GM20000 (cell line): Measurements from ENCODE around the gene MUC5B.

Experiments
- DNase-seq: peaks from one replicate; pipeline ENCODE4 v3.0.0; 2012; ENCODE audit warnings: low spot score
- CTCF ChIP-seq: IDR thresholded peaks from 2 replicates; pipeline ENCODE4 v1.5.1; 2012; ENCODE audit warnings: mild to moderate bottlenecking, control low read depth; ENCODE audit errors: extremely low read depth, missing control alignments

MUC5B gene

DNA sequence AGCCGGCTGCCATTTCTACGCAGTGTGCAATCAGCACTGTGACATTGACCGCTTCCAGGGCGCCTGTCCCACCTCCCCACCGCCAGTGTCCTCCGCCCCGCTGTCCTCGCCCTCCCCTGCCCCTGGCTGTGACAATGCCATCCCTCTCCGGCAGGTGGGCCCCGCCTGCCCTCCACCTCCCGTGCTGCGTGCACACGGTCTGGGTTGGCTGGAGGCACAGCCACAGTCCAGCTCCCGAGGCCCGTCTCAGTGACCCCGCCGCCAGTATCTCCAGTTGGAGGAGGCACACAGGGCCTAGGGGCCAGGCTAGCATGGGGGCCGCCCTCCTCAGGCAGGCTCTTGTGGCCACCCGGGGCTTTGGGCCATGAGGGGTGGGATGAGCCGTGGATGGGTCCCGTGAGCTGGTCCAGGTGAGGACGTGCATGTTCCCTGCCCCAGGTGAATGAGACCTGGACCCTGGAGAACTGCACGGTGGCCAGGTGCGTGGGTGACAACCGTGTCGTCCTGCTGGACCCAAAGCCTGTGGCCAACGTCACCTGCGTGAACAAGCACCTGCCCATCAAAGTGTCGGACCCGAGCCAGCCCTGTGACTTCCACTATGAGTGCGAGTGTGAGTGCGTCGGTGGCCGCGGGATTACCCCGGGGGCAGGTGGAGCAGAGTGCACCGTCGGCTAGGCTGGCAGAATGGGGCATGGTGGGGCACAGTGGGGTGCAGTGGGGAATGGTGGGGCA lies 29.7 kb downstream of the MUC5B start:
- no peak for DNase-seq

DNA sequence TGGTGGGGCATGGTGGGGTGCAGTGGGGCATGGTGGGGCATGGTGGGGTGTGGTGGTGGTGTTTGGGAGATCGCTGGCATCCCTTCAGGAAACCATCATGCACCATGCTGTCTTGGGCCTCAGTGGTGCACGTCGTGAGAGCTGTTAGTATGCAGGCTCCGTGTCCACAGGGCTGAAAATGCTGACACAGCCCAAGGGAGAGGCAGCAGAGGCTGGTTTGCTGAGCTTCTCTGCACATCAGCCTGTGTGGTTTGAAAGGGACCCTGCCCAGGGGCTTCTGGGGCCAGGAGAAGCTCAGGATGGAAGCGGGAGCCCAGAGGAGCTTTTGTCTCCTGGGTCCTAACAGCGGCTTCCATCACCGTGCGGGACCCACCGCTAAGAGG lies 30.2 kb downstream of the MUC5B start:
- no peak for DNase-seq

More for the DNA sequence above, 29.7 kb downstream of the MUC5B start:
- no peak for TF ChIP-seq CTCF

DNA sequence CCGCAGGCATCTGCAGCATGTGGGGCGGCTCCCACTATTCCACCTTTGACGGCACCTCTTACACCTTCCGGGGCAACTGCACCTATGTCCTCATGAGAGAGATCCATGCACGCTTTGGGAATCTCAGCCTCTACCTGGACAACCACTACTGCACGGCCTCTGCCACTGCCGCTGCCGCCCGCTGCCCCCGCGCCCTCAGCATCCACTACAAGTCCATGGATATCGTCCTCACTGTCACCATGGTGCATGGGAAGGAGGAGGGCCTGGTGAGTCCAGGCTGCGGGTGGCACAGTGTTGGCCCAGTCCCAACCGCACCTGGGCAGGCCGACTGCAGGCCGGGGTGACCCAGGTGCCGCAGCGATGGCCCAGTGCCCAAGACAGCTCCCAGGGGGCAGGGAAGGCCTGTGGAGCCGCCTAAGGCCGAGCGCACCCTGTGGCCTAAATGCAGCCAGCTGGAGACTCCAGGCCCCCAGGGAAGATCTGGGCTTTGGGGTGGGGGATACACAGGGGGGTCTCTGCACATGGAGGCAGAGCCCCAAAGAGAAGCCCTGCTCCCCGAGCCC lies 31.3 kb downstream of the MUC5B start:
- DNase-seq = no peak
- no peak for TF ChIP-seq CTCF

More for the DNA sequence above, 30.2 kb downstream of the MUC5B start:
- no peak for TF ChIP-seq CTCF

GRCh38 chr11:1254733-1255132 lies 31.9 kb downstream of the MUC5B start:
- no peak for TF ChIP-seq CTCF
- no peak for DNase-seq

GRCh38 chr11:1255151-1255550 lies 32.3 kb downstream of the MUC5B start:
- DNase-seq = no peak
- no peak for TF ChIP-seq CTCF

DNA sequence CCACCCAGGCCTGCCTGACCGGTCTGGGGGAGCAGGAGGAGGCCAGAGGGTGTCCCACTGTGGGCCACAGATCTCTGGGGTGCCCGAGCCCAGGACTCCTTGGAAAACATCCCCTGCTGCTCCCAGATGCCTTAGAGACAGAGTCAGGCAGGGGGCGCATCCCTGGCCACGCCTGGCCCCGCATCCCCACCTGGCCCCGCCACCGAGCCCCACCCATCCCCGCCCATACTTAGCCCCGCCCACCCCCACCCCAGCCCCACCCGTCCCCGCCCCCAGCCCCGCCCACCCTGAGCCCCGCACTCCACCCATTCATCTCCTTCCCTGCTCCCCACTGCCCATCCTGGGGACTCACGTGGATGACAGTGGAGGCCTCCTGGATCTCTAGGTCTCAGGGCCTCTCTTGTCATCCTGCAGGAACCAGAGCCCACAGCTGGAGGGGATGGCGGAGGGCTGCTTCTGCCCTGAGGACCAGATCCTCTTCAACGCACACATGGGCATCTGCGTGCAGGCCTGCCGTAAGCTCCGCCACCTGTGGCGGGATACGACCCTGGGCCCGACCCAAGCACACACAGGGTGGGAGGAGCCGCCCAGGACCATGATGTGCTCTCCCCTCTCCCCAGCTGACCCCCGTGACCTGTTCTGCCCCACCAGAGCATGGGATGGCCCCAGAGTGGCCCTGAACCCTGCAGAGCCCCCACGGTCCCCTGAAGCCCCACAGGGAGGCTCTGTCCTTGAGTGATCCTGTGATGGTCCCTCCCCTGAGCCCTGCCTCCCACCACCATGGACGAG lies 33.6 kb downstream of the MUC5B start:
- no peak for DNase-seq
- TF ChIP-seq CTCF = no peak

DNA sequence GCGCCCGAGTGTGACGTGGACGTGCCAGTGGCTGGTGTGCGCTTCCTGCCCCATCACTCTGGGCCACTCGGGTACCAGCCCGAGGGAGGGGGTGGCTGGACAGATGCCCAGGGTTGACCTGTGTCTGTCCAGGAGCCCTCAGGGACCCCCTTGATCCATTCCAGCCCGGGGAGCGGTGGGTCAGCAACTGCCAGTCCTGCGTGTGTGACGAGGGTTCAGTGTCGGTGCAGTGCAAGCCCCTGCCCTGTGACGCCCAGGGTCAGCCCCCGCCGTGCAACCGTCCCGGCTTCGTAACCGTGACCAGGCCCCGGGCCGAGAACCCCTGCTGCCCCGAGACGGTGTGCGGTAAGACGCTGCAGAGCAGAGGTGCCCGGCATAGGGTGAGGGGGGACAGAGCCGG lies 34.5 kb downstream of the MUC5B start:
- no peak for TF ChIP-seq CTCF
- no peak for DNase-seq
